Measurements from ENCODE around the gene AASS. TPM values are rescaled to one million over a fixed set of nuclear protein-coding genes. Genes with fewer than 3 reads are reported as not detected.

The AASS gene
- total RNA-seq, 1 donor from 2014 or later = 19.3 TPM

DNA sequence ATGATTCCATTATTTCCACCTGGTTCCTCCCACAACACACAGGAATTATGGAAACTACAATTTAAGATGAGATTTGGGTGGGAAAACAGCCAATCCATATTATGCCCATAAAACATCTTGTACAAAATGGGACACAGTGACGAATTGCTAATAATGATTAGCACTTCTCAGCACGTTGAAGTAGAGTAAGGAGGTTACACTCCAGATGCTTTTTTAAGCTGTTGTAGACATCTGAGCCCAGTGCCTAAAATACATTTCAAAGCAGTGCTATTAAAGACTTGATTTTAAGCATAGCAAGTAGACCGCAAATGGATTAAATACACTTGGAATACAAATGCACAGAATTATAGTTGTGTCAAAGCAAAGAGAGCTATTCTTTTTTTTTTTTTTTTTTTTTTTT, 105.9 kb downstream of the AASS start:
- no peak for DNase-seq

DNA sequence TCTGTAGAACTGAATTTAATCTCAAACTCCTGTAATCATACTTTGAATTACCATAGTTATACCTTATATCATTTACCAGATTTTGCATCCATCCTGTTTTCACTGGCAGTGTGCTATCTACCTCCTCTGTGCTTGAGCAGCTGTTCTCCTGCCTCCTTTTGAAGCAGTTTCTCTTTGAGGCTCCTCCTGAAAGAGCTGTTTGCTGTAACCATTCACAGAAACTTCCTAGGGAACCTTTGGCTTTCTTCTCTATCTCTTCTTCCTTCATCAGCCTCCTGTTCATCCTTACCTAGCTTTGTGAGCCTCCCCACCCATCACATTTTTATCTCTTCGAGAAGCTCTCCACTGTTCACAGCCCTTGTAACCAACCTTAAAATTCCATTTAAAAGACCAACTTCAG, 108.2 kb downstream of the AASS start:
- no peak for DNase-seq

GRCh38 chr7:122033641-122034040, 110.4 kb downstream of the AASS start:
- DNase-seq = no peak

- no peak for DNase-seq
Measured at GRCh38 chr7:122027058-122027457, 117.0 kb downstream of the AASS start.

Small RNAs within 50 kb of the gene (small RNA-seq; reads per million reads assigned to genes)
- gene RNU7-154P = not detected

Other genes with a start within 250 kb of the AASS start
- not detected for gene FEZF1, start 160.5 kb upstream of the AASS start, total RNA-seq

Measured in occipital lobe (tissue), 3 donors.